CD4-positive, alpha-beta T cell treated with Interferon gamma for 1 hour (primary cell): ENCODE measurements around the gene HLA-G.

ENCODE experiments used
- DNase-seq: peaks from one replicate; pipeline ENCODE4 v3.0.0-alpha.2; 2020

Gene HLA-G

GRCh38 chr6:29818892-29819291, 8.7 kb upstream of the HLA-G start:
- no peak for DNase-seq

DNA sequence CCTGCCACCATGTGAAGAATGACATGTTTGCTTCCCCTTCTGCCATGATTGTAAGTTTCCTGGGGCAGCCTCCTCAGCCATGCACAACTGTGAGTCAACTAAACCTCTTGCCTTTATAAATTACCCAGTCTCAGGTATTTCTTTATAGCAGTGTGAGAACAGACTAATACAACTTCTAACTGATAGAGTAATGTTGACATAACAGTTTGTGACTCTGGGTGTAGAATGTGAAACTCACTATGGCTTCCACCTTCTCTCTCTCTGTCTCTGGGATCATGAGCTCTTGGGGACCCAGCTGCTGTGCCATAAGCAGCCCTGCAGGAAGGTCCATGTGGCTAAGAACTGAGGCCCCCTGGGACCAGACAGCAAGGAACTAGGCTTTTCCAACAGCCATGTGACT, 3.5 kb upstream of the HLA-G start:
- no peak for DNase-seq

DNA sequence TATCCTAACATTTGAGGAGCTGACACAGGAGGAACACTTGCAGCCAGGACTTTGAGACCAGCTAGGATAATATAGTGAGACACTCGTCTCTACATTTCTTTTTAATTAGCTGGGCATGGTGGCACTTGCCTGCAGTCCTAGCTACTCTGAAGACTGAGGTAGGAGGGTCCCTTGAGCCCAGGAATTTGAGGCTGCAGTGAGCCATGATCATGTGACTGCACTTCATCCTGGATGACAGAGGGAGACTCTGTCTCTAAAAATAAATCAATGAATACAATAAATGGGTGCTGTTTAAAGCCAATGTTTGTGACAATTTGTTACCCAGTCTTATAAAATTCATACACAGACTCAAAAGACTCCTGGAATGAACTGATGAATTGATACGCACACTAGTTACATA, 1.8 kb upstream of the HLA-G start:
- DNase-seq = no peak

GRCh38 chr6:29826271-29826670, 1.4 kb upstream of the HLA-G start:
- DNase-seq = no peak

- peak; percentile 11 for DNase-seq
Measured at GRCh38 chr6:29828471-29828797, 809 bp downstream of the HLA-G start.

- DNase-seq = no peak
Measured at GRCh38 chr6:29829766-29830165, 2.1 kb downstream of the HLA-G start.

DNA sequence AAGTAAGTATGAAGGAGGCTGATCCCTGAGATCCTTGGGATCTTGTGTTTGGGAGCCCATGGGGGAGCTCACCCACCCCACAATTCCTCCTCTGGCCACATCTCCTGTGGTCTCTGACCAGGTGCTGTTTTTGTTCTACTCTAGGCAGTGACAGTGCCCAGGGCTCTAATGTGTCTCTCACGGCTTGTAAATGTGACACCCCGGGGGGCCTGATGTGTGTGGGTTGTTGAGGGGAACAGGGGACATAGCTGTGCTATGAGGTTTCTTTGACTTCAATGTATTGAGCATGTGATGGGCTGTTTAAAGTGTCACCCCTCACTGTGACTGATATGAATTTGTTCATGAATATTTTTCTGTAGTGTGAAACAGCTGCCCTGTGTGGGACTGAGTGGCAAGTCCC, 2.8 kb downstream of the HLA-G start:
- no peak for DNase-seq

- no peak for DNase-seq
Measured at GRCh38 chr6:29831776-29832175, 4.2 kb downstream of the HLA-G start.

GRCh38 chr6:29834564-29835436, 7.2 kb downstream of the HLA-G start:
- no peak for DNase-seq

DNA sequence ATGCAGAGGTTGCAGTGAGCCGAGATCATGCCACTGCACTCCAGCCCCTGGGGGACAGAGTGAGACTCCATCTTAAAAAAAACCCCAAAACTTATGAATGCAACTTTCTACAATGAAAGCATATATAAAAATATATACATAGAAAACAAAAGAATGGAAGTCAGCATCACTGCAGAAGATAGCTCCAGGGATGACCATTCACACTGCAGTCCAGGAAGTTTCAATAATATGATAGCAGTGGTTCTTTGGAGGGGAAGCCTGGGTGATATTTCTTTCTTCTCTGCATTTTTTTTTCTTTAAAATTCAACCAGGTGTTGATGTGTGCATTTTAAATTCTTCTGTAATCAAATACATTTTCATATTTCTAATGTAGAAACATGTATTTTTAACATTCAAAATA, 12.3 kb downstream of the HLA-G start:
- DNase-seq = no peak

- DNase-seq = no peak
Measured at GRCh38 chr6:29841030-29841429, 13.4 kb downstream of the HLA-G start.

DNA sequence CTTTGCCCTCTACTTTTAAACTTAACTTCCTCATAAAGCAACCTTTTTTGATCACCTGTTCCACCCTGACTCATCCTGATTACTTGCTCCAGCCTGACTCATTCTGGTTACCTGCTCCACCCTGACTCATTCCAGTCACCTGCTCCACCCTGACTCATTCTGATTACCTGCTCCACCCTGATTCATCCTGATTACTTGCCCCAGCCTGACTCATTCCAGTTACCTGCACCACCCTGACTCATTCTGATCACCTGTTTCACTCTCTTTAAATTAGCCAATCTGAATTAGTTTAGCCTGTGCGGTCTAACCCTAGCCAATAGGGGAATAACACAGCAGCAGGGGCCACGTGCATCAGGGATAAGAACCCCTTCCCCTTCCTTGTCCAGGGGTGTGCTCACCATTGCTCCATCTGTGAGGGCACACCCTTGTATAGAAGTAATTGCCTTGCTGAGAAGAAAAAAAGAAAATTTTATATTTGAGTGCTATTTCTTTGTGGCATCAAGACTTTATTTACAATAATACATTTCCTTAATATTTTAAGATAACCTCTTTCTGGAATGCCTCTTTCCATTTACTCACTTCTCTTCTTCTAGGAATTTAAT, 17.9 kb downstream of the HLA-G start:
- DNase-seq = no peak

DNA sequence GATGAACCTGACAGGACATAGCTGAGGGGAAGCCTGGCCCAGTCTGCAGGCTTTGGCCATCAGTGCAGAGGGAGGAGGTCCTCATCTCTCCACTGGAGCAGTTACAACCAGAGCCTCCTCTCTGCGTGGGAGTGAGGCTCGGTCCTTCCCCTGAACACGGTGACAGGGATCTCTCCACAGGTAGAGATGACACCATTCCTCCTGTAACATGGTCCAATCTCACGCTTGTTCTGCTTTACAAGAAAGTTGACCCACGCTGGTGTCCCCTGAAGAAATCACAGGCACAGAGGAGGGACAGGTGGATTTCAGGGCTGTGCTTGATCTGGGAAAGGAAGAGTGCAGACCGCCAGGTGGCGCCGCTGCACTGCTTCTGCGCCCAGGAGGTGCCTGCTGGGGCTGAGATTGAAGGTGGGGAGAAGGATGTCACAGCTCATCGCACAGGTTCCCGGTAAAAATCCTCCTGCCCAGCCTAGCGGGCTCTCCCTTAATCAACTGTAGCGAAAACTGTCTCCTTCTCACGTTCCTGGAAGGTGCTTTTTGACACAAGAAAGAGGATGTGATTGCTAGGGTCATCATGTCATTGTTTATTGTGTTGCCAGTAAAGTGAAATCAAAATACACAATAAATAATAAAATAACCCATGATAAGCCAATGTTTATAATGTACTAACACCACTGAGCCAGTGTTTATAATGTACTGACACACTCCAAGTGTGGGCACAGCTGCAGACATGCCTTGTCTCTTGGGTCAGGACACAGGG, 20.4 kb downstream of the HLA-G start:
- DNase-seq = peak; percentile 78

DNA sequence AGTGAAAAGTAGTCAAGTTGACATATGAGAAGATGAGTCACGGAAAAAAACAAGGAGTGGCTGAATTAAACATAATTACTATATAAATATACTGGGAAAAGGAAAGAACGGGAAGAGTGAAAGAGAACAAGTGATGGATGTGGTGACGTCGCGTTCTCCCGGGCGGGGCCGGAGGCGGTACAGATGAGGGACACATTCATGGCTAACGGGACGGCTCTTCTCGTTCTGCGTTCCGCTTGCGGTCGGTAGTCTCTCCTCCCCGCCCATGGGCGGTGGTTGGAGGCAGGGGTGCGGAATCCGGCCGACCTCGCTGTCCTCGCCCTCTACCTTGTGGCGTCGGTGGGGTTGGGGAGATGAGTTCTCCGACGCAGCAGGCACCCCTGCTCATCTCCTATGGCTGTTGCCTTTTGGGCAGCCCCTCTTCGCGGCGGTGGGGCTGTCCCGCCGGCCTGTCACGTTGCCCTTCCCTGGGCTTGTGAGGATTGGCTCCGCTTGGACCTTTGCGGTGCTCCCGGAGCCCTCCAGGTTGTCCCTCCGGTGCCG, 22.5 kb downstream of the HLA-G start:
- DNase-seq = no peak

- DNase-seq = no peak
Measured at GRCh38 chr6:29851190-29851589, 23.6 kb downstream of the HLA-G start.

DNA sequence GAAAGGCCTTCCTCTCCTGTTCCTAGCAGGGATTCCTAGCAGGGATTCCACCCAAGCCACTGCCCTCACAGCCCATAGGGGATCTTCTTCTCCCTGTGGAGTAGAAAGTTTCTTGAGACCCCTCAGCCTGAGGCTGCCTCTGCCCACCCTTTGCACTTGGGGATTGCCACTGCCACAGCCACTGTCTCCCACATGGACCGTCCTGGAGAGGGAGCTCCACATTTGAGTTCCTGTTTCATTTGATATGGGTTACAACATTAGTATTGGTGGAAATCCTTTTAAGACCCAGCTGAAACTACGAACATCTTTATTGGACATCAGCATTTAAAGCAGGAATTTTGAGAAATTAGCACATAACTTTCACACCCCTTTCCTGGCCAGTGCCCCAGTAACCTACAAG, 25.6 kb downstream of the HLA-G start:
- DNase-seq = no peak

DNA sequence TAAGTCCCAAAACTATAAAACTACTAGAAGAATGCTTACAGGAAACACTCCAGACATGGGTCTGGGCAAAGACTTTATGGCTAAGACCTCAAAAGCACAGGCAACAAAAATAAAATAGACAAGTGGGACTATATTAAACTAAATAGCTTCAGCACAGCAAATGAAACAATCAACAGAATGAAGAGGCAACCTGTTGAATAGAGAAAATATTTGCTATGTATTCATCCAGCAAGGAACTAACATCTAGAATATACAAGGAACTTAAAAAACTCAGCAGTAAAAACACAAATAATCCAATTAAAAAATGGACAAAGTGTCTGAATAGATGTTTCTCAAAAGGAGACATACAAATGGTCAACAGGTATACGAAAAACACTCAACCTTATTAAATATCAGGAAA, 30.4 kb downstream of the HLA-G start:
- DNase-seq = no peak

DNA sequence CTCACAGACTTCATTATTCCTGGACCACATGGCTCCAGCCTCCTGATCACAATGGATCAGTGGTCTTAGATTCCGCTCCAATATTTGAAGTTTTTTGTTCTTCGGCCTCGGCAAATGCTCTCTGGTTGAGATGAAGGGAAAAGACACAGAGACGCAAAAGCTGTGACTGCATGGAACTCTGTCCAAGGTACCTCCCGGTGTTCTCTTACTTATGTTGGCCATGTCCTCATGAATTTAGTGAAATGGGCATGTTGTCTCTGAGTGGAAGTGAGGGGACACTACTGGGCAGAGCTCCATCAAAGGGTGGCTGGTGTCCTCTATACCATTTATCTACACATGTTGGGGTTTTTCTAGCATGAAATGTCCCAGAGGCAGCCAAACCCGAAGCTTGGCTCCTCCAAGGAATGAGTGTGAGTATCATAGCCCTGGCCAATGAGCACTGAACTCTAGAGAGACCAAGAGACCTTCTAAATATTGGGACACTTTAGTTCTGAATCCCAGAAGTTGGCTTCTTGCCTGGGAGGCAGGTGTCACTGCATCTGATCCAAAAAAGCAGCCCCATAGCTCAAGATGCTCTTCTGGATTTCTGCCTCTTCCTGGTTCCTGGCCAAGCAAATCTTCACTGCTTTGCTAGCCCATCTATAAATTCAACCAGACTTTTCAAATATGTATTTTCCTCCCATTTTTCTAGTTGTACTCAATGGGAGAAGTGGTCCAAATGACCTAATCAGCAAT, 34.1 kb downstream of the HLA-G start:
- no peak for DNase-seq

DNA sequence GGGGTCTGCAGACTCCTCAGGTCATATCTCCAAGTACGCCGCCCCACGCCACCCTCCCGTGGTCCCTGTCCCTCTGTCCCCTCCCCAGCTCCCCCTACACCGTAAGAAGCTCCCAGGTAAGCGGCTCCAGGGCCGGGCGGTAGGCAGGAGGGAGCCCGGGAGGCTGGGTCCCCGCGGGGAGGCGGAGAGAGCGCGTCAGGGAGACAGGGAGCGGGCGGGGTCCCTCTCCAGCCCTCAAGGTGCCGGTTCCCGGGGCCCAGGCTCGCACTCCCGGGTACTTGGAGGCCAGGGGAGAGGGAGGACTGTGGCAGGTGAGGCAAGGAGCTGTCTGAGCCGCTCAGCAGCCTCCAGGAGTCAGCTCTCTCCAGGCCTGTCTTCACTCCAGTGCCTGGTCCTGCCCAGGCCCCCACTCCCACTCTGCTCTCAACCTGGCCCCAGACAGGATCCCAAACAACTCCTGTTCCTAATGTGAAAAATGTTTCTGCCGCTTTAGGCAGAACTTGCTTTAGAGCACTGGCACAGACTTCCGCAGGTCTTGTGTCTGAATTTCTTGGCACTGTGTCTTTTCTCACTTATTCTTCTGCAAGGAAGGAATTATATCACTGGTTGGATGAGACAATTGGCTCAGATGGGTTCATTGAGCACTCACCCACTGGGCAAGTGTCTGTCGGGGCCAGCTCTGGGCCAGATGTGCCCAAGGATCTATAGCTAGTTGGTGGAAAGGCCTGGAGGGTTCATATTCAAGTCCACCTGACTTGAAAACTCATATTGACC, 36.6 kb downstream of the HLA-G start:
- DNase-seq = no peak

GRCh38 chr6:29865631-29866030, 38.0 kb downstream of the HLA-G start:
- DNase-seq = no peak

- DNase-seq = no peak
Measured at GRCh38 chr6:29870104-29870503, 42.5 kb downstream of the HLA-G start.

DNA sequence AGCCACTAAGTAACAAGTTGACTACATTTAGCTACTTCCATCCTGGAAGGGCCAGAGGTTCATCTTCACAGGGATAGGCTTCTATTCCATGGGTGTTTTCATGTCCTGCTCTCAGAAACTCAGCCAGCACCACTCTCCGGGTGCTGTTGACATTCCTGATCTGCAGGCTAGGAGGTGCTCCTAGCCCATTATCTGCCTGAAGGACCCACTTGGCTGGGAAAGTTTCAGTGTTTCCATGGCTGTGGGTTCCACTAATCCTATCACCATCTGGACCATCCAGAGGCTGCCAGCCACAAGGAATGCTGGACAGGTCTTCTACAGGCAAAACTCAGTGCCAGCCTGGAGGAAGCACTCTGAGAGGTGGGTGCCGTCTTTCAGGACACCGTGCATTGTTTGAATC, 45.2 kb downstream of the HLA-G start:
- DNase-seq = no peak
